MCF 10A (cell line): ENCODE data around the gene TTC16. TPM values are rescaled to one million over a fixed set of nuclear protein-coding genes. Genes with fewer than 3 reads are reported as not detected.

ENCODE experiments used
- total RNA-seq: library from RNA; stranded (reverse); gene quantifications from 2 replicates; pipeline ENCODE4 v1.2.3, GENCODE V29; 2022

The TTC16 gene
- total RNA-seq, 1 experiment from 2014 or later: 0.19 TPM

Other genes with a start within 250 kb of the TTC16 start
- gene STXBP1, start 103.8 kb upstream of the TTC16 start, total RNA-seq: 20.0 and 36.6 TPM in 2 replicates
- not detected in 2 replicates for gene CFAP157, start 9.1 kb upstream of the TTC16 start, total RNA-seq
- gene PTRH1, start 416 bp upstream of the TTC16 start, total RNA-seq: 35.2 and 37.8 TPM in 2 replicates
- gene TOR2A, start 19.2 kb downstream of the TTC16 start, total RNA-seq: 8.4 and 11.3 TPM in 2 replicates
- not detected in 2 replicates for gene SH2D3C, start 62.6 kb downstream of the TTC16 start, total RNA-seq
- 62.1 and 84.0 TPM in 2 replicates for gene CDK9, start 70.0 kb downstream of the TTC16 start, total RNA-seq
- gene FPGS, start 86.8 kb downstream of the TTC16 start, total RNA-seq: 130 and 131 TPM in 2 replicates
- 19.2 and 22.1 TPM in 2 replicates for gene ENG, start 138.6 kb downstream of the TTC16 start, total RNA-seq
- gene AK1, start 161.6 kb downstream of the TTC16 start, total RNA-seq: 75.9 and 94.3 TPM in 2 replicates
- 16.5 and 17.6 TPM in 2 replicates for gene ST6GALNAC6, start 183.5 kb downstream of the TTC16 start, total RNA-seq
- gene ST6GALNAC4, start 201.0 kb downstream of the TTC16 start, total RNA-seq: 36.3 and 39.5 TPM in 2 replicates
- 4.0 and 5.7 TPM in 2 replicates for gene PIP5KL1, start 214.7 kb downstream of the TTC16 start, total RNA-seq
- gene DPM2, start 221.8 kb downstream of the TTC16 start, total RNA-seq: 41.5 and 41.8 TPM in 2 replicates